Vagina (tissue), 2 donors: ENCODE measurements around the gene METTL26.

Experiments used
- POLR2AphosphoS5 ChIP-seq, 2 donors: sonication (generic); formaldehyde crosslinking; IDR thresholded peaks; one replicate each; pipeline ENCODE4 v1.9.0; 2017; ENCODE audit warnings: antibody characterized with exemption in 2 of 2, mild to moderate bottlenecking in 2 of 2, low read depth in 1 of 2; ENCODE audit not compliant: insufficient read depth in 1 of 2
- TF ChIP-seq, protein P1 (sequence below), 3 experiments: fragments of 450-650 bp in 2 of 3; fragments of 200-600 bp in 1 of 3; sonication (generic) in 1 of 3; IDR thresholded peaks; one replicate each; pipeline ENCODE4 v1.5.1; 2017 to 2019; ENCODE audit warnings: antibody characterized with exemption in 3 of 3, mild to moderate bottlenecking in 2 of 3, moderate library complexity in 2 of 3

DNA sequence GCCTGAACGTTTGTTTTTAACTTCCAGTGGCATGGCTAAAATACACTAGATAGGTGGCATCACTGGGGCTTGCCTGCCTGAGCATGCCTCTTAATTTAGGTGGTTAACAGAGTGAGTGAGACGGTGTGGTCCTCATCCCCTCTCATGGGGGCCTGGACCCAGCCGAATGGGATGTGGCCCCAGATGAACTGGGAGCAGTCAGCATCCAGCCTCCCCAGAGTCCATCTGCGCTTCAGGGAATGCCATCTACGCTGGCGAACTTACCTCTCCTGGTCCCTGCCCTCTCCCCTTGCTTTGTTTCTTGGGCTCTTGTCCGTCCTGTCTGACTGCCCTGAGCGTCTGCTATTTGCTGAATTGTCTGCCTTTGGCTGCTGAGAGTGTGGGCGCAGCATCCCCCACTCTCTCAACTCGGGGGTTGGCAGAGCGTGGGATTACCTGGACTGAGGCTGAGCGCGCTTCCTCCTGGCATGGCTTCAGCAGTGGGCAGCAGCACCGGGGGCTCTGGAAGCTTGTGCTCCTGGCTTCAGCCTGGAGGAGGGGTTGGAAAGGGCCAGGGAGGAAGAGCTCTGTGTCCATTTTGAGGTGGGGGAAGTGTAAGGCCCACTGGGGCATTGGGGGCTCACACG is 44.1 kb downstream of the METTL26 start:
- TF ChIP-seq, protein P1, sequence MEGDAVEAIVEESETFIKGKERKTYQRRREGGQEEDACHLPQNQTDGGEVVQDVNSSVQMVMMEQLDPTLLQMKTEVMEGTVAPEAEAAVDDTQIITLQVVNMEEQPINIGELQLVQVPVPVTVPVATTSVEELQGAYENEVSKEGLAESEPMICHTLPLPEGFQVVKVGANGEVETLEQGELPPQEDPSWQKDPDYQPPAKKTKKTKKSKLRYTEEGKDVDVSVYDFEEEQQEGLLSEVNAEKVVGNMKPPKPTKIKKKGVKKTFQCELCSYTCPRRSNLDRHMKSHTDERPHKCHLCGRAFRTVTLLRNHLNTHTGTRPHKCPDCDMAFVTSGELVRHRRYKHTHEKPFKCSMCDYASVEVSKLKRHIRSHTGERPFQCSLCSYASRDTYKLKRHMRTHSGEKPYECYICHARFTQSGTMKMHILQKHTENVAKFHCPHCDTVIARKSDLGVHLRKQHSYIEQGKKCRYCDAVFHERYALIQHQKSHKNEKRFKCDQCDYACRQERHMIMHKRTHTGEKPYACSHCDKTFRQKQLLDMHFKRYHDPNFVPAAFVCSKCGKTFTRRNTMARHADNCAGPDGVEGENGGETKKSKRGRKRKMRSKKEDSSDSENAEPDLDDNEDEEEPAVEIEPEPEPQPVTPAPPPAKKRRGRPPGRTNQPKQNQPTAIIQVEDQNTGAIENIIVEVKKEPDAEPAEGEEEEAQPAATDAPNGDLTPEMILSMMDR (IDR thresholded peaks at IDR 0.05), result no peak
- no peak for TF ChIP-seq POLR2AphosphoS5 (IDR thresholded peaks at IDR 0.05; ENCODE audit: insufficient read depth in 1 of 2, low read depth in 1 of 2)
